HG03442 (cell line): ENCODE measurements around the gene NELFE.
"Not testable (repeated sequence)": the region's sequence is repeated elsewhere in the genome, so short reads cannot be mapped to it uniquely, and the experiment has no call there.

ENCODE experiments used
- ATAC-seq: cut with Tn5 transposase; IDR thresholded peaks from one replicate; pipeline ENCODE4 v1.9.1; 2021; ENCODE audit warnings: mild to moderate bottlenecking, moderate library complexity; ENCODE audit not compliant: unreplicated experiment

The NELFE gene, protein sequence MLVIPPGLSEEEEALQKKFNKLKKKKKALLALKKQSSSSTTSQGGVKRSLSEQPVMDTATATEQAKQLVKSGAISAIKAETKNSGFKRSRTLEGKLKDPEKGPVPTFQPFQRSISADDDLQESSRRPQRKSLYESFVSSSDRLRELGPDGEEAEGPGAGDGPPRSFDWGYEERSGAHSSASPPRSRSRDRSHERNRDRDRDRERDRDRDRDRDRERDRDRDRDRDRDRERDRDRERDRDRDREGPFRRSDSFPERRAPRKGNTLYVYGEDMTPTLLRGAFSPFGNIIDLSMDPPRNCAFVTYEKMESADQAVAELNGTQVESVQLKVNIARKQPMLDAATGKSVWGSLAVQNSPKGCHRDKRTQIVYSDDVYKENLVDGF

GRCh38 chr6:31958741-31959739 is at the start of gene NELFE, which contains the start of gene SKIC2:
NELFE (minus strand) TSS chr6:31958971; CDS start chr6:31958446, 525 bp downstream.
SKIC2 (plus strand) TSS chr6:31959175; CDS start chr6:31959193, 18 bp downstream.
- ATAC-seq: peak; percentile 96

DNA sequence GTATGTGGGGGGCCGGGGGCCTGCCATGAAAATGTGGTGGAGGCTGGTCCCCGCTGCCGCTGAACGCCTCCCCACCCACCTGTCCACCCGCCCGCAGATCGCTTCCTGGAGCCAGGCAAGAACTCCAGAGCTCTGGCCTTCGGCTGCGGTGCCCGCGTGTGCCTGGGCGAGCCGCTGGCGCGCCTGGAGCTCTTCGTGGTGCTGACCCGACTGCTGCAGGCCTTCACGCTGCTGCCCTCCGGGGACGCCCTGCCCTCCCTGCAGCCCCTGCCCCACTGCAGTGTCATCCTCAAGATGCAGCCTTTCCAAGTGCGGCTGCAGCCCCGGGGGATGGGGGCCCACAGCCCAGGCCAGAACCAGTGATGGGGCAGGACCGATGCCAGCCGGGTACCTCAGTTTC is 49.3 kb upstream of the NELFE start:
- ATAC-seq: not testable (repeated sequence)

DNA sequence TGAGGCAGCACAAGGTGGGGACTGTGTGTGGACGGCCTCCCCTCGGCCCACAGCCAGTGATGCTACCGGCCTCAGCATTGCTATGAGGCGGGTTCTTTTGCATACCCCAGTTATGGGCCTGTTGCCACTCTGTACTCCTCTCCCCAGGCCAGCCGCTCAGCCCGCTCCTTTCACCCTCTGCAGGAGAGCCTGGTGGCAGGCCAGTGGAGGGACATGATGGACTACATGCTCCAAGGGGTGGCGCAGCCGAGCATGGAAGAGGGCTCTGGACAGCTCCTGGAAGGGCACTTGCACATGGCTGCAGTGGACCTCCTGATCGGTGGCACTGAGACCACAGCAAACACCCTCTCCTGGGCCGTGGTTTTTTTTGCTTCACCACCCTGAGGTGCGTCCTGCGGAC is 48.3 kb upstream of the NELFE start:
- not testable (repeated sequence) for ATAC-seq

GRCh38 chr6:32005991-32006529 is 47.3 kb upstream of the NELFE start:
- ATAC-seq: not testable (repeated sequence)

- ATAC-seq: not testable (repeated sequence)
Measured at GRCh38 chr6:32005538-32005880, 46.7 kb upstream of the NELFE start.

DNA sequence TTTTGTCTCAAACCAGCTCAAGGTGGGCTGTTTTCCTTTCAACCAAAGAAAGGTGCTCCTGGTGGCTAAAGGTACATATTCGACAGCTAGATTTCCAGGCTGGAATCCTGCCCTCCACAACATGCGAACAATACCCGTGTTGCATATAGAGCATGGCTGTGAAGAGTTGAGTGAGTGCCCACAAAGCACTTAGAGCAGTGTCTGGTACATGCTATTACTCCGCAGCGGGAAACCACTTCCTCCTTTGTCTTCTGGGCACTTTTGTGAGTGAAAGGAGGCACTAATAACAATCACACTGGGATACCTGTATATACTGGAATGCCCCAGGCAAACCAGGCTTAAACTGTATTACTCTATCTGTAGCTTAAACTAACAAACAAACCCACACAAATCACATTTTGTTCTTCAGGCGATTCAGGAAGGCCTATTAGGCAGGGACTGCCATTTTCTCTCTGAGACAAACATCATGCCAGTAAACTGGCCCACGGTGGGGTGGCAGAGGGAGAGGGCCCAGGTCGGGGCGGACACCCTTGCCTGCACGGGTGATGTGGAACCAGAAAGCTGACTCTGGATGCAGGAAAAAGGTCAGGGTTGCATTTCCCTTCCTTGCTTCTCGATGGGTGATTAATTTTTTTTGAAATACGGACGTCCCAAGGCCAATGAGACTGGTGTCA is 46.2 kb upstream of the NELFE start:
- ATAC-seq: not testable (repeated sequence)

GRCh38 chr6:32004393-32004792 is 45.6 kb upstream of the NELFE start:
- ATAC-seq: not testable (repeated sequence)

DNA sequence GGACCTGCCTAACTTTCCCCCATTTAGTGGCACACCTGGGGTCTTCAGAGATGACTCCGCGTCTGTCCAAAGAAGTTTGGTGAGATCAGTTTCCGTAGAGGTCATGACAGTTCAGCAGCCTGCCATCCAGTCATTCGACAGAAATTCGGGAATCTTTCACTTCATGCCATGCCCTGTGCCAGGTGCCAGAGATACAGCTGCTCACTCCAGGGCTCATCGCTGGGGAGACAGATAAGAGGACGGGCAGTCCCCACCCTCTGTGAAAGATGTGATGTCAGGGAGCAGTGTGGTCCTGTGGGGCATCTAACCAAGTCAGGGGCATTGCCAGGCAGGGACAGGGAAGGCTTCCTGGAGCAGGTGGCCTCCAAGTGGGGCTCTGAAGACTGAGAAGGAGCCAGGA is 44.5 kb upstream of the NELFE start:
- not testable (repeated sequence) for ATAC-seq

GRCh38 chr6:32002546-32003268 is 43.9 kb upstream of the NELFE start:
- ATAC-seq: not testable (repeated sequence)

GRCh38 chr6:31996385-31996784 is 37.6 kb upstream of the NELFE start:
- ATAC-seq: not testable (repeated sequence)

DNA sequence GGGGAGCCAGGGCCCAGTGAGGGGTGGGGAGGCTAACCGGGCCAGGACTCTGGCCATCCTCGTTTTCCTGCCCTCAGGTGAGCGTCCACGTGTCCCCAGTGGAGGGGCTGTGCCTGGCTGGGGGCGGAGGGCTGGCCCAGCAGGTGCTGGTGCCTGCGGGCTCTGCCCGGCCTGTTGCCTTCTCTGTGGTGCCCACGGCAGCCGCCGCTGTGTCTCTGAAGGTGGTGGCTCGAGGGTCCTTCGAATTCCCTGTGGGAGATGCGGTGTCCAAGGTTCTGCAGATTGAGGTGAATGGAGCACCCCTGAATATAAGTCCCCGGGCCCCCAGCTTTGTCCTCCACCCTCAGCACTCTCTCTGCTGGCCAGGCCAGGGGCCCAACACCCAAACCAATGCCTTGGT is 35.6 kb upstream of the NELFE start:
- not testable (repeated sequence) for ATAC-seq

GRCh38 chr6:31989363-31989762 is 30.6 kb upstream of the NELFE start:
- ATAC-seq: not testable (repeated sequence)

DNA sequence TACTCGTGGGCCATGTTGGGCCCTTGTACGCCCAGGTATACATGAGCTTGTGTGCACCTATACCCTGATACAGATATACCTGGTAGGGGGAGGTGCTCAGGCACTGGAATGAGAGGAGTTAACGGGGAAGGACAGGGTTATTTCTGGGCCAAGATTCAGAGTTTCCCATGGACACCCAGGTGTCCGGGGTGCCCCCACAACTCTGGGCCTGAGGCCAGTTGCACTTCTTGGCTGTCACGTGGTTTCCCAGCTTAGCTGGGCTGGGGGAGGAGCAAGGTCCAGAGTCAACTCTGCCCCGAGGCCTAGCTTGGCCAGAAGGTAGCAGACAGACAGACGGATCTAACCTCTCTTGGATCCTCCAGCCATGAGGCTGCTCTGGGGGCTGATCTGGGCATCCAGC is 23.0 kb upstream of the NELFE start, which contains the start of gene C4A:
C4A (plus strand) TSS at position 314 of the 400 bp plus-strand sequence; CDS start at position 365, 51 bp downstream.
- ATAC-seq: not testable (repeated sequence)

DNA sequence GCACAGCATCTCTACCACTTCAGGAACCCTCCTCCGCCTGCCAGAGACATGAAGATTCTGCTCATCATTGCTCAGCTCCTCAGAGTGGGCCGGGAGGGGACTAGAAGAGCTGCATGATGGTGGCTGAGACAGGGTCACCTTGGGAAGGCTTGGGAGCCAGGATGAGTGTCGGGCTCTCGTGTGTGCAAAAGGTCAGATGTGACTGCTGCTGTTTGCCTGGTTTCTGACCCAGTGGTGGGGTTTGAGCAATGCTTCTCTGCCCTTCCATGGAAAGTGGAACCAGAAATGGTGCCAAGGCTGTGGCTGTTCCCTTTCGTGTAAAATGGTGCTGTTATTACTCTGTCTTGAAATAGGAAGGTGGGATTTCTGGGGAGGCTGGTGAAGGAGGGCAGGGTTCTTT is 22.2 kb upstream of the NELFE start:
- ATAC-seq: not testable (repeated sequence)

- not testable (repeated sequence) for ATAC-seq
Measured at GRCh38 chr6:31980195-31980876, 21.6 kb upstream of the NELFE start.

- ATAC-seq: no peak
Measured at GRCh38 chr6:31979238-31979898, 20.6 kb upstream of the NELFE start.

DNA sequence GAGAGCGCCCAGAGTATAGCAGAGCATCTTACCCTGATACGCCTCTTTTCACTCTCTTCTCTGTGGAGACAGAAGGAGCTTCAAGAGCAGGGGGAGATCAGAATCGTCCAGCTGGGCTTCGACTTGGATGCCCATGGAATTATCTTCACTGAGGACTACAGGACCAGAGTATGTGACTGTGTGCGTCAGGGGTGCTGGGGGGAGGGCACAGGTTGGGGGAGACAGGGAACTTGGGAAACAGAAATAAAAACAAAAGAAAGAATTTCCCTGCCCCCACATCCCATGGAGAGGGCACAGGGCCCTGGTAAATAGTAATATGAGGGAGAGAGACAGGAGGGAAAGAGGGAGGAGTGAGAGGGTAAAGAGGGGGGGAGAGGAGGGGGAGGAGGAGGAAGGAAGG is 20.1 kb upstream of the NELFE start:
- ATAC-seq: no peak

DNA sequence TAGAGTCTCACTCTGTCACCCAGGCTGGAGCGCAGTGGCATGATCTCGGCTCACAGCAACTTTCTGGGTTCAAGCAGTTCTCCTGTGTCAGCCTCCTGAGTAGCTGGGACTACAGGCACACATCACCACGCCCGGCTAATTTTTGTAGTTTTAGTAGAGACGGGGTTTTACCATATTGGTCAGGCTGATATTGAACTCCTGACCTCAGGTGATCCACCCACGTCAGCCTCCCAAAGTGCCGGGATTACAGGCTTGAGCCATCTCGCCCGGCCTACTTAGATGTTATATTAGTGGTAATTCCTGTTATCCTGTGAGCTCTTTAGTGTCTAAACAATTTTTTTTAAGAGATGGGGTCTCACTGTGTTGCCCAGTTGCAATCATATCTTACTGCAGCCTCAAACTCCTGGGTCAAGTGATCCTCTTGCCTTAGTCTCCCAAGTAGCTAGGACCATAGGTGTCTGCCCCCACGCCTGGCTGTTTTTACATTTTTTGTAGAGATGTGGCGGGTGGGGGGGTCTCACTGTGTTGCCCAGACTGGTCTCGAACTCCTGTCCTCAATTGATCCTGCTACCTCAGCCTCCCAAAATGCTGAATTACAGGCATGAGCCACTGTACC is 19.2 kb upstream of the NELFE start:
- ATAC-seq: no peak
